Smooth muscle cell (in vitro differentiated cells): ENCODE measurements around the gene BNC1. TPM values are rescaled to one million over a fixed set of nuclear protein-coding genes. Genes with fewer than 3 reads are reported as not detected.

Source experiments
- DNase-seq: peaks from one replicate; lab custom pipeline; 2025; ENCODE audit not compliant: unreplicated experiment; lab: John Stamatoyannopoulos, UW
- H2AFZ ChIP-seq: fragments of 200-600 bp; sonication (generic); 2 replicates; pipeline ENCODE4 v1.6.0; 2016; ENCODE audit warnings: antibody characterized with exemption, low read depth, mild to moderate bottlenecking
- H3F3A ChIP-seq: fragments of 200-600 bp; sonication (generic); 2 replicates; pipeline ENCODE4 v1.6.0; 2017; ENCODE audit warnings: antibody characterized with exemption, low read depth
- H3K27ac ChIP-seq: fragments of 200-600 bp; sonication (generic); 2 replicates; pipeline ENCODE4 v1.5.1; 2016; ENCODE audit warnings: low read depth, mild to moderate bottlenecking
- H3K27me3 ChIP-seq: fragments of 200-600 bp; sonication (generic); 2 replicates; pipeline ENCODE4 v1.6.1; 2016; ENCODE audit warnings: low read depth, mild to moderate bottlenecking
- H3K36me3 ChIP-seq: fragments of 200-600 bp; sonication (generic); 2 replicates; pipeline ENCODE4 v1.5.1; 2016; ENCODE audit warnings: low read depth
- H3K4me1 ChIP-seq: fragments of 200-600 bp; sonication (generic); 2 replicates; pipeline ENCODE4 v1.5.1; 2016; ENCODE audit warnings: low read depth
- H3K4me2 ChIP-seq: fragments of 200-600 bp; sonication (generic); 2 replicates; pipeline ENCODE4 v1.6.0; 2016; ENCODE audit warnings: mild to moderate bottlenecking
- H3K4me3 ChIP-seq: fragments of 200-600 bp; sonication (generic); 2 replicates; pipeline ENCODE4 v1.5.1; 2016; ENCODE audit warnings: mild to moderate bottlenecking
- H3K79me2 ChIP-seq: fragments of 200-600 bp; sonication (generic); 2 replicates; pipeline ENCODE4 v1.6.0; 2016; ENCODE audit warnings: low read depth, mild to moderate bottlenecking
- H3K9ac ChIP-seq: fragments of 200-600 bp; sonication (generic); 2 replicates; pipeline ENCODE4 v1.6.0; 2016; ENCODE audit warnings: low read depth
- H3K9me3 ChIP-seq: fragments of 200-600 bp; sonication (generic); replicated peaks from 2 replicates; pipeline ENCODE4 v1.5.1; 2016; ENCODE audit warnings: low read depth
- H4K20me1 ChIP-seq: fragments of 200-600 bp; sonication (generic); 2 replicates; pipeline ENCODE4 v1.6.0; 2016; ENCODE audit warnings: low read depth
- WGBS: methylation state at CpG from one replicate; pipeline ENCODE4 v1.1.7; 2016; ENCODE audit warnings: low lambda C conversion rate; 5-methylcytosine and 5-hydroxymethylcytosine counted together
- polyA plus RNA-seq: library from polyadenylated mRNA; unstranded; fragments of >200 nt; fragmentation: Nextera tagmentation; extraction: Ambion mirVana; gene quantifications from 2 replicates; pipeline ENCODE4 v1.2.1, GENCODE V29; 2016
- total RNA-seq: library from RNA; depleted of rRNA; stranded (reverse); fragments of >200 nt; gene quantifications from 2 replicates; pipeline ENCODE4 v1.2.3, GENCODE V29; 2014
- TF ChIP-seq, protein P1 (sequence below): fragments of 200-600 bp; sonication (generic); IDR thresholded peaks from 2 replicates; pipeline ENCODE4 v1.5.1; 2017; ENCODE audit warnings: borderline replicate concordance, mild to moderate bottlenecking, antibody characterized with exemption; ENCODE audit not compliant: insufficient read depth, poor library complexity, severe bottlenecking

BNC1 gene, protein sequence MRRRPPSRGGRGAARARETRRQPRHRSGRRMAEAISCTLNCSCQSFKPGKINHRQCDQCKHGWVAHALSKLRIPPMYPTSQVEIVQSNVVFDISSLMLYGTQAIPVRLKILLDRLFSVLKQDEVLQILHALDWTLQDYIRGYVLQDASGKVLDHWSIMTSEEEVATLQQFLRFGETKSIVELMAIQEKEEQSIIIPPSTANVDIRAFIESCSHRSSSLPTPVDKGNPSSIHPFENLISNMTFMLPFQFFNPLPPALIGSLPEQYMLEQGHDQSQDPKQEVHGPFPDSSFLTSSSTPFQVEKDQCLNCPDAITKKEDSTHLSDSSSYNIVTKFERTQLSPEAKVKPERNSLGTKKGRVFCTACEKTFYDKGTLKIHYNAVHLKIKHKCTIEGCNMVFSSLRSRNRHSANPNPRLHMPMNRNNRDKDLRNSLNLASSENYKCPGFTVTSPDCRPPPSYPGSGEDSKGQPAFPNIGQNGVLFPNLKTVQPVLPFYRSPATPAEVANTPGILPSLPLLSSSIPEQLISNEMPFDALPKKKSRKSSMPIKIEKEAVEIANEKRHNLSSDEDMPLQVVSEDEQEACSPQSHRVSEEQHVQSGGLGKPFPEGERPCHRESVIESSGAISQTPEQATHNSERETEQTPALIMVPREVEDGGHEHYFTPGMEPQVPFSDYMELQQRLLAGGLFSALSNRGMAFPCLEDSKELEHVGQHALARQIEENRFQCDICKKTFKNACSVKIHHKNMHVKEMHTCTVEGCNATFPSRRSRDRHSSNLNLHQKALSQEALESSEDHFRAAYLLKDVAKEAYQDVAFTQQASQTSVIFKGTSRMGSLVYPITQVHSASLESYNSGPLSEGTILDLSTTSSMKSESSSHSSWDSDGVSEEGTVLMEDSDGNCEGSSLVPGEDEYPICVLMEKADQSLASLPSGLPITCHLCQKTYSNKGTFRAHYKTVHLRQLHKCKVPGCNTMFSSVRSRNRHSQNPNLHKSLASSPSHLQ
- total RNA-seq (2.2 and 4.3 TPM in 2 replicates), polyA plus RNA-seq (0.42 and 1.2 TPM in 2 replicates)

DNA sequence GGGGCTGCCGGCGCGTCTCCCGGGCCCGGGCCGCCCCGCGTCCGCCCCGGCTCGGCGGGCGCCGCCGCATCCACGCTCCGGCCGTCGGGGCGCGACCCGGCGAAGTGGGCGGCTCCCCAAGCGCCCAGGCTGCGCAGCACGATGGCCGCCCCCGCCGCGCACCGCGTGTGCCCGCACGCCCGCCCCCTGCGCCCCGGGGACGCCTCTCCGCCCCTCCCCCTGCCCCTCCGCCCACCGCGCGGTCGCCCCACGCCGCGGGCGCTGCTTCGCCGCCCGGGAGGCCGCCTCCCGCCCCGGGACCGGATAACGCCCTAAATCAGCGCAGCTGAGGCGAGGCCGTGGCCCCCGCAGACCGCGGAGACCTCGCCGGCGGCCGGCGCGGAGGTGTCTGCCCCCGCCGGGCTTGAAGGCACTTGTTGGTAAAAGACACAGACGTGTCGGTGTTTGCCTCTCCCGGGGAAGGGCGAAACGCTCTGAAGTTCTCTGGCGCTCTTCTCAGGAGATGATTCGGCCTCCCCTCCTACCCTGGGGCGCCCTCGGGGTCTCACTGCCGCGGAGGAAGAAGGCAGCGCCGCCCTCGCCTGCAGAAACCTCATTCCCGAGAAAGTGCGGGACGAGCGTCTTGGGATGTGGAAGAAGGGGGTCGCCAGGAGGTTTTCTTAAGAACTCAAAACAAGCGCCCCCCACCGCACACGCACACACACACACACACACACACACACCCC is at the start of gene BNC1:
Gene BNC1, minus strand, starts transcription at position 106 of the 725 bp plus-strand sequence. Its CDS starts 36 bp downstream, at position 70.
- Histone ChIP-seq H3F3A (peaks cover 15% of the 10 kb centered on the region), H3K9ac (peak within 1 kb of the TSS; percentile 74), H3K27ac (peak within 1 kb of the TSS; percentile 87), H3K4me3 (peak within 1 kb of the TSS; percentile 59), H3K9me3 (no peaks in the 10 kb centered on the region), H4K20me1 (no peaks in the 10 kb centered on the region), H3K79me2 (no peaks in the 10 kb centered on the region), H3K4me1 (peaks cover 20% of the 10 kb centered on the region), H2AFZ (peak within 1 kb of the TSS; percentile 94), H3K27me3 (no peaks in the 10 kb centered on the region), H3K4me2 (peak within 1 kb of the TSS; percentile 90), H3K36me3 (no peaks in the 10 kb centered on the region)
- under 1% methylated on average over 48 of the region's 93 CpGs for whole genome bisulfite sequencing
- no peak for DNase-seq
- TF ChIP-seq, protein P1, sequence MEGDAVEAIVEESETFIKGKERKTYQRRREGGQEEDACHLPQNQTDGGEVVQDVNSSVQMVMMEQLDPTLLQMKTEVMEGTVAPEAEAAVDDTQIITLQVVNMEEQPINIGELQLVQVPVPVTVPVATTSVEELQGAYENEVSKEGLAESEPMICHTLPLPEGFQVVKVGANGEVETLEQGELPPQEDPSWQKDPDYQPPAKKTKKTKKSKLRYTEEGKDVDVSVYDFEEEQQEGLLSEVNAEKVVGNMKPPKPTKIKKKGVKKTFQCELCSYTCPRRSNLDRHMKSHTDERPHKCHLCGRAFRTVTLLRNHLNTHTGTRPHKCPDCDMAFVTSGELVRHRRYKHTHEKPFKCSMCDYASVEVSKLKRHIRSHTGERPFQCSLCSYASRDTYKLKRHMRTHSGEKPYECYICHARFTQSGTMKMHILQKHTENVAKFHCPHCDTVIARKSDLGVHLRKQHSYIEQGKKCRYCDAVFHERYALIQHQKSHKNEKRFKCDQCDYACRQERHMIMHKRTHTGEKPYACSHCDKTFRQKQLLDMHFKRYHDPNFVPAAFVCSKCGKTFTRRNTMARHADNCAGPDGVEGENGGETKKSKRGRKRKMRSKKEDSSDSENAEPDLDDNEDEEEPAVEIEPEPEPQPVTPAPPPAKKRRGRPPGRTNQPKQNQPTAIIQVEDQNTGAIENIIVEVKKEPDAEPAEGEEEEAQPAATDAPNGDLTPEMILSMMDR, result no peak

DNA sequence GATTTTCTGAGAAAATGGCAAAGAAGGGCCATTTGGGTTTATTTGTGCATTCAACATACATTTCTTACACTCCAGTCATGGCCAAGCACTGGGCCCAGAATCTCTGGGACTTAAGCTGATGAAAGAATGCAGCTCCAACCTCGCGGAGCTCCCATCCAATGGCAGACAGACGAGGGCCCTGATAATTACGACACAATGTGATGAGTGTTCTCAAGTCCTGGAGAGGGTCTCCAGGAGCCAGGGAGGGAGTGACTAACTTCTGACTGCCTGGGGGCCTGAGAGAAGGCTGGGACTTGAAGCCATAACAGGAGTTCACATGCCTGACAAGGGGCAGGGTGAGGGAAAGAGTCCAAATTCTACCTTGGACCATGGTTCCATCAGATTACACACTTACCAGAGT is 42.6 kb upstream of the BNC1 start:
- Histone ChIP-seq H3K9ac (no peak overlapping the region), H3K27ac (no peak overlapping the region), H3K79me2 (no peaks in the 10 kb centered on the region), H3K27me3 (no peaks in the 10 kb centered on the region), H3K9me3 (no peaks in the 10 kb centered on the region), H4K20me1 (no peaks in the 10 kb centered on the region), H3K4me2 (no peak overlapping the region), H3K4me3 (no peak overlapping the region), H3K36me3 (no peaks in the 10 kb centered on the region), H2AFZ (no peak overlapping the region), H3F3A (peaks cover 20% of the 10 kb centered on the region), H3K4me1 (peaks cover 7% of the 10 kb centered on the region)
- 38% methylated on average over 4 of the region's 4 CpGs for WGBS
- no peak for DNase-seq
- TF ChIP-seq, protein P1, result no peak

DNA sequence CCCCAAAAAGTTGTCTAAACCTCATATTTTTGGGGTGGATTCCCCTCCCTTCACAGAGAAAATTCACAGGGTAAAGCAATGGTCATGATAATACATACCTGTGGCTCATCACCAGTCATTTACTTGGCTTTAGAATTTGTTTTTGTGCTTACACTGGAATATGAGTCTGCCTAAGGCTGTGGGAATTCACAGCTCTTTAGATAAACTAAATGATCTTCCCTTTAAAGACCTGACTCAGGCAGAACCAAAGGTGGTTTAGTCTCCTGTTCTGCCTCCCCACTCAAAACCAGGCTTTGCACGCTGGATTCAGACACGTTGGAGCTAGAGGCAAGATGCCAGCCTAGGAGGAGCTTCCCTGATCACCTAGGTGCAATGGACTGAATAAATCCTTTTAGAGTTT is 40.3 kb upstream of the BNC1 start:
- H3K9me3 ChIP-seq, result no peaks in the 10 kb centered on the region
- H3K36me3 ChIP-seq, result no peaks in the 10 kb centered on the region
- H2AFZ ChIP-seq, result no peak overlapping the region
- H3K27me3 ChIP-seq, result no peaks in the 10 kb centered on the region
- no peak overlapping the region for H3K27ac ChIP-seq
- peaks cover 13% of the 10 kb centered on the region for H3K4me1 ChIP-seq
- peaks cover 24% of the 10 kb centered on the region for H3F3A ChIP-seq
- 75% methylated on average over 2 of the region's 2 CpGs for WGBS
- DNase-seq, result no peak
- TF ChIP-seq, protein P1, result no peak
- no peak overlapping the region for H3K4me3 ChIP-seq
- no peaks in the 10 kb centered on the region for H3K79me2 ChIP-seq
- no peak overlapping the region for H3K9ac ChIP-seq
- no peak overlapping the region for H3K4me2 ChIP-seq
- no peaks in the 10 kb centered on the region for H4K20me1 ChIP-seq
